Caco-2 (cell line): Measurements from ENCODE around the gene STX8. TPM values are rescaled to one million over a fixed set of nuclear protein-coding genes. Genes with fewer than 3 reads are reported as not detected.

ENCODE experiments used
- BruUV-seq: library from RNA; stranded (reverse); fragments of 400-500 nt; replicated peaks from 2 replicates; lab custom pipeline; 2021; lab: Mats Ljungman, UMichigan
- CTCF ChIA-PET: fragments of 300-600 bp; sonication (Branson Sonifier 250); formaldehyde crosslinking; loops from one replicate; lab custom pipeline; 2022; ENCODE audit warnings: antibody characterized with exemption; lab: Charles Lee
- POLR2A ChIA-PET: fragments of 300-600 bp; sonication (Branson Sonifier 250); formaldehyde crosslinking; loops from one replicate; lab custom pipeline; 2022; ENCODE audit warnings: antibody characterized with exemption; lab: Charles Lee
- DNase-seq, 2 experiments: peaks; one replicate each; pipeline versions ENCODE4 v3.0.0 to v3.0.0-alpha.2; 2020 to 2022
- H3K27me3 ChIP-seq: replicated peaks from 2 replicates; pipeline ENCODE4 v1.6.0; 2011; ENCODE audit warnings: low read length; ENCODE audit not compliant: control insufficient read depth, insufficient read depth
- H3K36me3 ChIP-seq: 2 replicates; pipeline ENCODE4 v1.5.1; 2011; ENCODE audit warnings: low read length; ENCODE audit not compliant: control insufficient read depth, insufficient read depth
- H3K4me1 ChIP-seq: fragments of 250-450 bp; sonication (Bioruptor Pico); 2 replicates; pipeline ENCODE4 v1.5.1; 2020; ENCODE audit warnings: mild to moderate bottlenecking
- H3K4me3 ChIP-seq: 2 replicates; pipeline ENCODE4 v1.5.1; 2011; ENCODE audit warnings: low read depth, mild to moderate bottlenecking, control low read depth, low read length
- H3K9me3 ChIP-seq: fragments of 250-450 bp; sonication (Bioruptor Pico); 2 replicates; pipeline ENCODE4 v1.5.1; 2020; ENCODE audit warnings: mild to moderate bottlenecking, moderate library complexity
- H3K27ac Mint-ChIP-seq: one replicate; pipeline ENCODE4 v1.8.0; 2022; ENCODE audit warnings: mixed read lengths; ENCODE audit not compliant: unreplicated experiment
- H3K27me3 Mint-ChIP-seq: one replicate; pipeline ENCODE4 v1.8.0; 2022; ENCODE audit warnings: mixed read lengths; ENCODE audit not compliant: insufficient read depth, unreplicated experiment
- H3K36me3 Mint-ChIP-seq: one replicate; pipeline ENCODE4 v1.8.0; 2022; ENCODE audit warnings: mild to moderate bottlenecking, mixed read lengths; ENCODE audit not compliant: insufficient read depth, unreplicated experiment
- H3K4me1 Mint-ChIP-seq: one replicate; pipeline ENCODE4 v1.8.0; 2022; ENCODE audit warnings: low read depth, mixed read lengths; ENCODE audit not compliant: unreplicated experiment
- H3K4me3 Mint-ChIP-seq: one replicate; pipeline ENCODE4 v1.8.0; 2022; ENCODE audit warnings: mild to moderate bottlenecking, moderate library complexity, mixed read lengths; ENCODE audit not compliant: unreplicated experiment
- H3K9me3 Mint-ChIP-seq: one replicate; pipeline ENCODE4 v1.8.0; 2022; ENCODE audit warnings: mixed read lengths; ENCODE audit not compliant: unreplicated experiment
- CTCF ChIP-seq, 2 experiments: fragments of 200-600 bp in 1 of 2; IDR thresholded peaks; 1 replicate in 1 of 2; 2 replicates in 1 of 2; pipeline versions ENCODE4 v1.5.1 to v1.8.0; 2011 to 2022; ENCODE audit warnings: antibody characterized with exemption in 1 of 2, control low read depth in 1 of 2, inconsistent platforms in 1 of 2, low read depth in 1 of 2, low read length in 1 of 2, mild to moderate bottlenecking in 1 of 2, moderate library complexity in 1 of 2; ENCODE audit not compliant: insufficient read depth in 1 of 2, severe bottlenecking in 1 of 2, unreplicated experiment in 1 of 2
- intact Hi-C: fragments of 100-400 bp; cut with micrococcal nuclease; formaldehyde crosslinking; loops from one replicate; pipeline ENCODE4 v1.10.0; 2022; ENCODE audit not compliant: unreplicated experiment
- total RNA-seq: library from RNA; stranded (reverse); gene quantifications from 2 replicates; pipeline ENCODE4 v1.2.3, GENCODE V29; 2022

Gene STX8
- total RNA-seq, 1 experiment from 2014 or later = 22.6 TPM

GRCh38 chr17:9226794-9227135 lies 348.9 kb downstream of the STX8 start:
- no TSS peak for BruUV-seq
- no peak for DNase-seq
- H3K27ac Mint-ChIP-seq = no peak overlapping the region
- no peaks in the 10 kb centered on the region for H3K36me3 Mint-ChIP-seq
- no peaks in the 10 kb centered on the region for H3K36me3 ChIP-seq
- H3K4me1 ChIP-seq = no peaks in the 10 kb centered on the region
- intact Hi-C loops = no loop called here
- POLR2A ChIA-PET = no interaction called here
- no peak for TF ChIP-seq CTCF (IDR thresholded peaks at IDR 0.05; ENCODE audit: insufficient read depth in 1 of 2, low read depth in 1 of 2, low read length in 1 of 2, severe bottlenecking in 1 of 2, unreplicated experiment in 1 of 2)
- H3K9me3 ChIP-seq = no peaks in the 10 kb centered on the region
- no peaks in the 10 kb centered on the region for H3K4me1 Mint-ChIP-seq
- no peak overlapping the region for H3K4me3 Mint-ChIP-seq
- H3K9me3 Mint-ChIP-seq = no peaks in the 10 kb centered on the region
- CTCF ChIA-PET = no interaction called here
- H3K4me3 ChIP-seq = no peak overlapping the region
- no peaks in the 10 kb centered on the region for H3K27me3 Mint-ChIP-seq
- H3K27me3 ChIP-seq = no peaks in the 10 kb centered on the region

- H3K4me1 Mint-ChIP-seq = no peaks in the 10 kb centered on the region
- no TSS peak for BruUV-seq
- H3K36me3 ChIP-seq = no peaks in the 10 kb centered on the region
- H3K27me3 ChIP-seq = no peaks in the 10 kb centered on the region
- CTCF ChIA-PET = no interaction called here
- no peak overlapping the region for H3K4me3 Mint-ChIP-seq
- no peaks in the 10 kb centered on the region for H3K9me3 Mint-ChIP-seq
- no peaks in the 10 kb centered on the region for H3K4me1 ChIP-seq
- intact Hi-C loops = no loop called here
- DNase-seq = no peak
- H3K4me3 ChIP-seq = no peak overlapping the region
- H3K36me3 Mint-ChIP-seq = no peaks in the 10 kb centered on the region
- H3K27me3 Mint-ChIP-seq = no peaks in the 10 kb centered on the region
- TF ChIP-seq CTCF (IDR thresholded peaks at IDR 0.05; ENCODE audit: insufficient read depth in 1 of 2, low read depth in 1 of 2, low read length in 1 of 2, severe bottlenecking in 1 of 2, unreplicated experiment in 1 of 2) = no peak
- no peak overlapping the region for H3K27ac Mint-ChIP-seq
- H3K9me3 ChIP-seq = no peaks in the 10 kb centered on the region
- POLR2A ChIA-PET = no interaction called here
Measured at GRCh38 chr17:9226130-9226793, 349.4 kb downstream of the STX8 start.

- Histone ChIP-seq H3K4me3 (no peak overlapping the region), H3K4me1 (no peaks in the 10 kb centered on the region), H3K9me3 (no peaks in the 10 kb centered on the region), H3K27me3 (no peaks in the 10 kb centered on the region), H3K36me3 (no peaks in the 10 kb centered on the region)
- intact Hi-C loops = no loop called here
- no peaks in the 10 kb centered on the region for H3K36me3 Mint-ChIP-seq
- no peaks in the 10 kb centered on the region for H3K4me1 Mint-ChIP-seq
- no peak for TF ChIP-seq CTCF (IDR thresholded peaks at IDR 0.05; ENCODE audit: insufficient read depth in 1 of 2, low read depth in 1 of 2, low read length in 1 of 2, severe bottlenecking in 1 of 2, unreplicated experiment in 1 of 2)
- H3K27me3 Mint-ChIP-seq = no peaks in the 10 kb centered on the region
- POLR2A ChIA-PET = no interaction called here
- no peak for DNase-seq
- H3K27ac Mint-ChIP-seq = no peak overlapping the region
- H3K4me3 Mint-ChIP-seq = no peak overlapping the region
- BruUV-seq = no TSS peak
- CTCF ChIA-PET = no interaction called here
- no peaks in the 10 kb centered on the region for H3K9me3 Mint-ChIP-seq
Measured at GRCh38 chr17:9225305-9226101, 350.1 kb downstream of the STX8 start.
